GM12878 (cell line): ENCODE measurements around the gene ASH1L. TPM values are rescaled to one million over a fixed set of nuclear protein-coding genes. Genes with fewer than 3 reads are reported as not detected.

Source experiments
- ATAC-seq: fragments of 200-7000 bp; cut with Tn5 transposase; 3 replicates; pipeline ENCODE4 v1.9.1; 2020; ENCODE audit warnings: mild to moderate bottlenecking, moderate library complexity
- BruUV-seq: library from RNA; stranded (reverse); fragments of 400-500 nt; replicated peaks from 2 replicates; lab custom pipeline; 2021; lab: Mats Ljungman, UMichigan
- CTCF ChIA-PET: fragments of 300-600 bp; sonication (Branson Sonifier 250); formaldehyde crosslinking; extraction: SDS; loops from one replicate; lab custom pipeline; 2021; ENCODE audit warnings: inconsistent platforms; lab: Yijun Ruan, JAX
- POLR2A ChIA-PET: fragments of 350-600 bp; formaldehyde crosslinking; extraction: SDS; loops from one replicate; lab custom pipeline; 2021; ENCODE audit warnings: inconsistent platforms; lab: Charles Lee
- RAD21 ChIA-PET: fragments of 300-600 bp; sonication (Branson Sonifier 250); formaldehyde crosslinking; loops from one replicate; lab custom pipeline; 2023; ENCODE audit warnings: antibody characterized with exemption; ENCODE audit not compliant: unreplicated experiment; lab: Charles Lee
- SMC1A ChIA-PET: fragments of 300-600 bp; sonication (Branson Sonifier 250); formaldehyde crosslinking; loops from one replicate; lab custom pipeline; 2023; ENCODE audit not compliant: unreplicated experiment, uncharacterized antibody; lab: Charles Lee
- DNase-seq: peaks from one replicate; pipeline ENCODE4 v3.0.0-alpha.2; 2011; ENCODE audit warnings: low read depth, low spot score
- FAIRE-seq: peaks from 3 replicates; lab custom pipeline; 2011; peaks lifted over from hg19 to GRCh38; lab: Jason Lieb, UNC
- H2AFZ ChIP-seq: 2 replicates; pipeline ENCODE4 v1.6.0; 2011; ENCODE audit warnings: low read depth, low read length, control low read depth; ENCODE audit not compliant: control insufficient read depth
- H3K27ac ChIP-seq: 2 replicates; pipeline ENCODE4 v1.5.1; 2011; ENCODE audit warnings: control low read depth; ENCODE audit not compliant: control insufficient read depth, insufficient read depth
- H3K27me3 ChIP-seq, 2 experiments: replicated peaks in 1 of 2; 2 replicates each; pipeline versions ENCODE4 v1.6.0 to v1.6.1; 2011; ENCODE audit warnings: low read length in 1 of 2; ENCODE audit not compliant: control insufficient read depth in 2 of 2, insufficient read depth in 2 of 2
- H3K36me3 ChIP-seq, 2 experiments: 2 replicates each; pipeline ENCODE4 v1.5.1; 2011; ENCODE audit warnings: low read length in 1 of 2; ENCODE audit not compliant: control insufficient read depth in 2 of 2, insufficient read depth in 2 of 2
- H3K4me1 ChIP-seq: 2 replicates; pipeline ENCODE4 v1.6.1; 2011; ENCODE audit warnings: mild to moderate bottlenecking, low read length, moderate library complexity, mixed read lengths; ENCODE audit not compliant: control insufficient read depth, insufficient read depth
- H3K4me2 ChIP-seq: 2 replicates; pipeline ENCODE4 v1.6.0; 2011; ENCODE audit warnings: control low read depth; ENCODE audit not compliant: control insufficient read depth, insufficient read depth
- H3K4me3 ChIP-seq: fragments of 200-600 bp; sonication (generic); 2 replicates; pipeline ENCODE4 v1.5.1; 2016
- H3K79me2 ChIP-seq: 2 replicates; pipeline ENCODE4 v1.6.0; 2011; ENCODE audit warnings: low read length; ENCODE audit not compliant: control insufficient read depth, insufficient read depth
- H3K9ac ChIP-seq: 2 replicates; pipeline ENCODE4 v1.8.0; 2011; ENCODE audit warnings: low read length, control low read depth, mixed read lengths; ENCODE audit not compliant: control insufficient read depth, insufficient read depth
- H3K9me3 ChIP-seq: replicated peaks from 3 replicates; pipeline ENCODE4 v1.5.1; 2011; ENCODE audit warnings: mild to moderate bottlenecking, low read length; ENCODE audit not compliant: control insufficient read depth, insufficient read depth
- H4K20me1 ChIP-seq: 2 replicates; pipeline ENCODE4 v1.6.0; 2011; ENCODE audit not compliant: control insufficient read depth, insufficient read depth
- BHLHE40 ChIP-seq, 2 experiments: fragments of 450-650 bp in 1 of 2; IDR thresholded peaks; 2 replicates each; pipeline ENCODE4 v1.6.1; 2011 to 2017; ENCODE audit warnings: low read depth in 2 of 2, borderline replicate concordance in 1 of 2, improper control_type of control experiment in 1 of 2, low read length in 1 of 2, mild to moderate bottlenecking in 1 of 2
- CBX5 ChIP-seq: sonication (generic); IDR thresholded peaks from 2 replicates; pipeline ENCODE4 v1.6.1; 2016; ENCODE audit warnings: low read depth, moderate library complexity, mild to moderate bottlenecking, inconsistent platforms
- CEBPB ChIP-seq, 2 experiments: fragments of 150-350 bp in 1 of 2; IDR thresholded peaks; 2 replicates each; pipeline ENCODE4 v1.6.1; 2012 to 2014; ENCODE audit warnings: low read depth in 2 of 2, low read length in 2 of 2, borderline replicate concordance in 1 of 2, inconsistent platforms in 1 of 2
- NBN ChIP-seq: fragments of 450-650 bp; IDR thresholded peaks from 2 replicates; pipeline ENCODE4 v1.6.1; 2016
- RFX5 ChIP-seq: IDR thresholded peaks from 2 replicates; pipeline ENCODE4 v1.6.1; 2011; ENCODE audit warnings: low read depth, low read length, improper control_type of control experiment
- SREBF1 ChIP-seq: IDR thresholded peaks from 2 replicates; pipeline ENCODE4 v1.6.1; 2012; ENCODE audit warnings: mild to moderate bottlenecking, low read length
- SUPT20H ChIP-seq: IDR thresholded peaks from 2 replicates; pipeline ENCODE4 v1.6.1; 2011; ENCODE audit warnings: low read depth, mild to moderate bottlenecking, low read length, moderate library complexity, borderline replicate concordance; ENCODE audit not compliant: control insufficient read depth
- TCF3 ChIP-seq: IDR thresholded peaks from 2 replicates; pipeline ENCODE4 v1.6.1; 2012; ENCODE audit warnings: low read depth, mild to moderate bottlenecking, low read length, borderline replicate concordance; ENCODE audit not compliant: insufficient read depth
- YBX1 ChIP-seq: fragments of 450-650 bp; IDR thresholded peaks from 2 replicates; pipeline ENCODE4 v1.6.1; 2016; ENCODE audit warnings: antibody characterized with exemption
- WGBS: methylation state at CpG from one replicate; pipeline ENCODE4 v1.1.6; 2016; ENCODE audit warnings: low lambda C conversion rate; ENCODE audit not compliant: insufficient replicate concordance, insufficient coverage; ENCODE audit errors: missing lambda C conversion rate; 5-methylcytosine and 5-hydroxymethylcytosine counted together
- in situ Hi-C: fragments of 300-500 bp; cut with MboI; formaldehyde crosslinking; loops from 9 replicates; pipeline ENCODE4 v1.14.3; 2018; ENCODE audit warnings: mixed read lengths
- intact Hi-C: fragments of 100-400 bp; cut with micrococcal nuclease; formaldehyde crosslinking; loops from one replicate; pipeline ENCODE4 v1.14.2; 2022; ENCODE audit not compliant: unreplicated experiment
- polyA plus RNA-seq, 11 experiments: library from polyadenylated mRNA; depleted of rRNA in 4 of 11; unstranded in 6 of 11; stranded (reverse) in 5 of 11; fragments of >200 nt; fragmentation: Nextera tagmentation in 4 of 11; fragmentation: Illumina TruSeq in 1 of 11; extraction: Ambion mirVana in 4 of 11; extraction: Trizol in 1 of 11; gene quantifications; 1 replicate in 1 of 11; 2 replicates in 10 of 11; pipeline versions ENCODE4 v1.2.1 to v1.2.3, GENCODE V29; 2011 to 2016; ENCODE audit warnings: inconsistent platforms in 2 of 11, missing spikeins in 2 of 11, low read depth in 1 of 11
- total RNA-seq, 4 experiments: library from RNA; depleted of rRNA in 3 of 4; stranded (reverse); fragments of >200 nt in 3 of 4; fragmentation: Illumina TruSeq in 1 of 4; extraction: Trizol in 1 of 4; gene quantifications; 2 replicates each; pipeline versions ENCODE4 v1.2.1 to v1.2.3, GENCODE V29; 2013 to 2021
- TF ChIP-seq, protein P1 (sequence below): fragments of 450-650 bp; IDR thresholded peaks from 2 replicates; pipeline ENCODE4 v1.6.1; 2016; ENCODE audit warnings: mild to moderate bottlenecking
- TF ChIP-seq, protein P2 (sequence below): IDR thresholded peaks from 2 replicates; pipeline ENCODE4 v1.6.1; 2011; ENCODE audit warnings: low read depth, low read length, improper control_type of control experiment, borderline replicate concordance

ASH1L gene
- total and polyA plus RNA-seq, 10 of the 15 experiments (the other 5 are each of a cell fraction or from before 2014, with no cell fraction given) = 1.7 to 23.9 (median 16.6) TPM

DNA sequence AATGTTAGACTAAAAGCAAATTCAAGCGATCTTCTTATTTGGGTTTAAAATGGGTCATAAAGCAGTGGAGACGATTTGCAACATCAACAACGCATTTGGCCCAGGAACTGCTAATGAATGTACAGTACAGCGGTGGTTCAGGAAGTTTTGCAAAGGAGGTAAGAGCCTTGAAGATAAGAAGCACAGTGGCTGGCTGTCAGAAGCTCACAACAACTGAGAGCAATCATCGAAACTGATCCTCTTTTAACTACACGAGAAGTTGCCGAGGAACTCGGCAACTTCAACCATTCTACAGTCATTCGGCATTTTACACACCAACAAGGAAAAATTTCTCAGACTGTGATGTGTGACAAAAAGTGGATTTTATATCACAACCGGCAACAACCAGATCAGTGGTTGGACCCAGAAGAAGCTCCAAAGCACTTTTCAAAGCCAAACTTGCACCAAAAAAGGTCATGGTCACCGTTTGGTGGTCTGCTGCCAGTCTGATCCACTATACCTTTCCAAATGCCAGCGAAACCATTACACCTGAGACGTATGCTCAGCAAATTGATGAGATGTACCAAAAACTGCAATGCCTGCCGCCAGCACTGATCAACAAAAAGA is 47.9 kb downstream of the ASH1L start:
- ATAC-seq (no peak), DNase-seq (no peak), FAIRE-seq (no peak)
- Histone ChIP-seq H3K4me1 (no peaks in the 10 kb centered on the region), H3K9me3 (no peaks in the 10 kb centered on the region), H3K36me3 (peaks cover 2 to 21% of the 10 kb centered on the region in 2 experiments), H3K79me2 (peaks cover 75% of the 10 kb centered on the region), H3K27me3 (no peaks in the 10 kb centered on the region), H4K20me1 (no peaks in the 10 kb centered on the region; the same call in 1 of the 2 replicates), H3K9ac (no peak overlapping the region), H3K4me3 (no peak overlapping the region), H2AFZ (no peak overlapping the region), H3K27ac (no peak overlapping the region), H3K4me2 (no peak overlapping the region)
- in situ Hi-C loops = no loop called here
- intact Hi-C loops = no loop called here
- ChIA-PET SMC1A (interaction anchor here (0.9 to 1.2 kb wide), 2 partner anchors 13 to 108 kb away, joined by 3 to 4 read pairs; no protein-coding TSS in a partner anchor), POLR2A (no interaction called here), RAD21 (no interaction called here), CTCF (interaction anchor here (0.6 to 1.5 kb wide), 2 partner anchors 11 to 42 kb away, joined by 3 to 6 read pairs; no protein-coding TSS in a partner anchor)
- TF ChIP-seq SUPT20H (no peak), SREBF1 (no peak), NBN (no peak), CBX5 (no peak), BHLHE40 (IDR thresholded peaks at IDR 0.05; ENCODE audit: borderline replicate concordance in 1 of 2, low read depth in 2 of 2, low read length in 1 of 2) (no peak), CEBPB (IDR thresholded peaks at IDR 0.05; ENCODE audit: borderline replicate concordance in 1 of 2, low read depth in 2 of 2, low read length in 2 of 2) (no peak), YBX1 (no peak), TCF3 (no peak), RFX5 (no peak)
- TF ChIP-seq, protein P1, sequence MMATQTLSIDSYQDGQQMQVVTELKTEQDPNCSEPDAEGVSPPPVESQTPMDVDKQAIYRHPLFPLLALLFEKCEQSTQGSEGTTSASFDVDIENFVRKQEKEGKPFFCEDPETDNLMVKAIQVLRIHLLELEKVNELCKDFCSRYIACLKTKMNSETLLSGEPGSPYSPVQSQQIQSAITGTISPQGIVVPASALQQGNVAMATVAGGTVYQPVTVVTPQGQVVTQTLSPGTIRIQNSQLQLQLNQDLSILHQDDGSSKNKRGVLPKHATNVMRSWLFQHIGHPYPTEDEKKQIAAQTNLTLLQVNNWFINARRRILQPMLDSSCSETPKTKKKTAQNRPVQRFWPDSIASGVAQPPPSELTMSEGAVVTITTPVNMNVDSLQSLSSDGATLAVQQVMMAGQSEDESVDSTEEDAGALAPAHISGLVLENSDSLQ = no peak
- TF ChIP-seq, protein P2, sequence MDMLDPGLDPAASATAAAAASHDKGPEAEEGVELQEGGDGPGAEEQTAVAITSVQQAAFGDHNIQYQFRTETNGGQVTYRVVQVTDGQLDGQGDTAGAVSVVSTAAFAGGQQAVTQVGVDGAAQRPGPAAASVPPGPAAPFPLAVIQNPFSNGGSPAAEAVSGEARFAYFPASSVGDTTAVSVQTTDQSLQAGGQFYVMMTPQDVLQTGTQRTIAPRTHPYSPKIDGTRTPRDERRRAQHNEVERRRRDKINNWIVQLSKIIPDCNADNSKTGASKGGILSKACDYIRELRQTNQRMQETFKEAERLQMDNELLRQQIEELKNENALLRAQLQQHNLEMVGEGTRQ = no peak
- no TSS peak for BruUV-seq
- 95% methylated on average over 14 of the region's 14 CpGs for WGBS
